Measurements from ENCODE around the gene MTHFD1. TPM values are rescaled to one million over a fixed set of nuclear protein-coding genes. Genes with fewer than 3 reads are reported as not detected.

MTHFD1 gene
- total RNA-seq, 1 experiment from 2014 or later, result 153 TPM

GRCh38 chr14:64405295-64405694, 17.1 kb downstream of the MTHFD1 start:
- Histone ChIP-seq H3K79me2 (ENCODE audit: insufficient read depth, low read length) (peaks cover 80% of the 10 kb centered on the region), H3K4me2 (ENCODE audit: low read length) (no peak overlapping the region), H3K36me3 (ENCODE audit: control insufficient read depth in 1 of 2, insufficient read depth in 2 of 2, low read length in 2 of 2) (peaks cover 6 to 25% of the 10 kb centered on the region in 2 experiments; a peak in 2 of 4 replicates), H3K9me2 (ENCODE audit: insufficient read depth) (no peaks in the 10 kb centered on the region), H3K27me3 (ENCODE audit: insufficient read depth, low read length) (no peaks in the 10 kb centered on the region), H3K4me3 (replicated peaks in 1 of 2; ENCODE audit: low read depth in 1 of 2, low read length in 2 of 2) (no peak overlapping the region), H3K4me1 (ENCODE audit: control insufficient read depth in 1 of 2, insufficient read depth in 2 of 2, low read length in 2 of 2) (peaks cover 4 to 11% of the 10 kb centered on the region in 2 experiments; a peak in 2 of 4 replicates), H3K9ac (ENCODE audit: low read length) (no peak overlapping the region), H2AFZ (ENCODE audit: low read depth, low read length, poor library complexity, severe bottlenecking) (no peak overlapping the region), H4K20me1 (ENCODE audit: insufficient read depth) (no peaks in the 10 kb centered on the region), H3K9me3 (ENCODE audit: control insufficient read depth in 1 of 2, insufficient read depth in 1 of 2, low read depth in 1 of 2, low read length in 2 of 2) (no peaks in the 10 kb centered on the region), H3K27ac (ENCODE audit: low read depth, low read length) (no peak overlapping the region)
- TF ChIP-seq RAD21 (IDR thresholded peaks at IDR 0.05; ENCODE audit: low read depth) (no peak), POLR2A (IDR thresholded peaks at IDR 0.05; ENCODE audit: borderline replicate concordance, extremely low read depth, insufficient read depth, insufficient read length) (no peak), CEBPB (IDR thresholded peaks at IDR 0.05; ENCODE audit: low read depth) (no peak)
- ChIA-PET RAD21 (ENCODE audit: low non-redundant PET in 1 of 2, low total read pairs in 2 of 2, uncharacterized antibody in 2 of 2, unreplicated experiment in 2 of 2) (no interaction called here), CTCF (no interaction called here), POLR2A (no interaction called here)
- no TSS peak for BruUV-seq (replicated peaks)
- DNase-seq (ENCODE audit: low read depth, low spot score) (no peak), ATAC-seq (no peak)
- intact Hi-C loops (cut with micrococcal nuclease), result no loop called here

GRCh38 chr14:64407329-64407728, 19.2 kb downstream of the MTHFD1 start:
- H3K9me3 ChIP-seq (ENCODE audit: control insufficient read depth in 1 of 2, insufficient read depth in 1 of 2, low read depth in 1 of 2, low read length in 2 of 2), result no peaks in the 10 kb centered on the region
- no TSS peak for BruUV-seq (replicated peaks)
- ChIA-PET POLR2A (no interaction called here), CTCF (no interaction called here), RAD21 (ENCODE audit: low non-redundant PET in 1 of 2, low total read pairs in 2 of 2, uncharacterized antibody in 2 of 2, unreplicated experiment in 2 of 2) (no interaction called here)
- H3K9me2 ChIP-seq (ENCODE audit: insufficient read depth), result no peaks in the 10 kb centered on the region
- no peak for ATAC-seq
- H3K9ac ChIP-seq (ENCODE audit: low read length), result no peak overlapping the region
- intact Hi-C loops (cut with micrococcal nuclease), result no loop called here
- H3K27me3 ChIP-seq (ENCODE audit: insufficient read depth, low read length), result no peaks in the 10 kb centered on the region
- peaks cover 4 to 11% of the 10 kb centered on the region in 2 experiments; a peak in 2 of 4 replicates for H3K4me1 ChIP-seq (ENCODE audit: control insufficient read depth in 1 of 2, insufficient read depth in 2 of 2, low read length in 2 of 2)
- no peak overlapping the region for H3K4me3 ChIP-seq (replicated peaks in 1 of 2; ENCODE audit: low read depth in 1 of 2, low read length in 2 of 2)
- peaks cover 69% of the 10 kb centered on the region for H3K79me2 ChIP-seq (ENCODE audit: insufficient read depth, low read length)
- H3K36me3 ChIP-seq (ENCODE audit: control insufficient read depth in 1 of 2, insufficient read depth in 2 of 2, low read length in 2 of 2), result peaks cover 3 to 17% of the 10 kb centered on the region in 2 experiments; a peak in 2 of 4 replicates
- H2AFZ ChIP-seq (ENCODE audit: low read depth, low read length, poor library complexity, severe bottlenecking), result no peak overlapping the region
- H3K27ac ChIP-seq (ENCODE audit: low read depth, low read length), result no peak overlapping the region
- no peak overlapping the region for H3K4me2 ChIP-seq (ENCODE audit: low read length)
- no peak for DNase-seq (ENCODE audit: low read depth, low spot score)
- H4K20me1 ChIP-seq (ENCODE audit: insufficient read depth), result no peaks in the 10 kb centered on the region
- no peak for TF ChIP-seq EZH2 (IDR thresholded peaks at IDR 0.05)
- TF ChIP-seq JUND (IDR thresholded peaks at IDR 0.05), result no peak
- TF ChIP-seq ELF1 (IDR thresholded peaks at IDR 0.05; ENCODE audit: borderline replicate concordance, low read depth), result no peak
- TF ChIP-seq FOSL1 (IDR thresholded peaks at IDR 0.05; ENCODE audit: low read depth), result no peak
- no peak for TF ChIP-seq ATF3 (IDR thresholded peaks at IDR 0.05)
- no peak for TF ChIP-seq ZBTB33 (IDR thresholded peaks at IDR 0.05; ENCODE audit: extremely low read depth, insufficient replicate concordance, low read length)
- TF ChIP-seq SRF (IDR thresholded peaks at IDR 0.05; ENCODE audit: low read depth), result no peak
- no peak for TF ChIP-seq EGR1 (IDR thresholded peaks at IDR 0.05; ENCODE audit: low read depth)
- TF ChIP-seq CBX3 (IDR thresholded peaks at IDR 0.05; ENCODE audit: low read depth), result no peak
- no peak for TF ChIP-seq MAX (IDR thresholded peaks at IDR 0.05)
- no peak for TF ChIP-seq ZFX (IDR thresholded peaks at IDR 0.05)
